Stimulated activated CD4-positive, alpha-beta T cell treated with anti-CD3 and anti-CD28 coated beads, Interleukin-1b, Interleukin-23, amount 100 ng/mL, for 4 hours (primary cell): Measurements from ENCODE around the gene CCDC117.

Experiments used
- DNase-seq, 2 donors: peaks; one replicate each; pipeline ENCODE4 v3.0.0-alpha.2; 2020; ENCODE audit warnings: low read depth in 2 of 2

The CCDC117 gene

DNA sequence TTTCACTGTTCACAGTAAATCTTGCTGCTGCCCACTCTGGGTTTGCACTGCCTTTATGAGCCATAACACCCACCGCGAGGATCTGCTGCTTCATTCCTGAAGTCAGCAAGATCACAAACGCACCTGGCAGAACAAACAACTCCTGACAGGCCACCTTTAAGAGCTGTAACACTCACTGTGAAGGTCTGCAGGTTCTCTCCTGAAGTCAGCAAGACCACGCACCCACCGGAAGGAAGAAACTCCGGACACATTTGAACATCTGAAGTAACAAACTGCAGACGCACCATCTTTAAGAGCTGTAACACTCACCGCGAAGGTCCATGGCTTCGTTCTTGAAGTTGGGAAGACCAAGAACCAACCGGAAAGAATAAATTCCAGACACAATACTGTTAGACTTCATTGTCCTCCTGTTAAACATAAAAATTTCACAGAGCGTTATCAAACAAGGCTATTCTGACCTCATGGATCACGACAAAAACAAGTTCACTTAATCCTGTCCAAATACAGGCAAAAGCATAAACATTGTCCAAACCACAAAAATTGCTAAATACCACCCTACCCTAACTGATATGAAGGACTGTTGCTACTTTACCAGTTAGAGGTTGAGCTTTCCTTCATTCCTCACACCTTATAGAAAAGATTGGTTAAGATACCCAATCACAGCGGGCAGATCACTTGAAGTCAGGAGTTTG is 3.0 kb upstream of the CCDC117 start:
- no peak for DNase-seq

DNA sequence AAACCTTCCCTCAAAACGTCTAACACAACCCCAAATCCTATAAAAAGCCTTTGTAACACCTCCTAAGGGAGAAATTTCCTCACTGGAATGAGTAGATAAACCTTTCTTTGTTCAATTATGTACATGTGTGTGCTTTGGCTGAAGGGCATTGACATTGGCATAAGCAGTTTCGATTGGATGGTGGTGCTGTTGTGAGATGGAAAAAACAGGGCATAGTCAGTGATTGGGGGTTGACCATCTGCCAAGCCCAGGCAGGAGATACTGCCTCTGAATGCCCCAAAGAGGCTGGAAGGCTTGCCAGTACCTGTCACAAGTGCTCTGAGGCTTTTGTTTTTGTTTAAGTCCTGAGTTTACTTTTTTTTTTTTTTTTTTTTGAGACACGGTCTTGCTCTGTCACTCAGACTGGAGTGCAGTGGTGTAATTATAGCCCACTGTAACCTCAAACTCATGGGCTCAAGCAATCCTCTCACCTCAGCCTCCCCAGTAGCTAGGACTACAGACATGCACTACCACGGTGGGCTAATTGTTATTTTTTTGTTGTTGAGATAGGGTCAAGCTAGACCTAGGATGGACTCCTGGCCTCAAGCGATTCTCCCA is 1.2 kb upstream of the CCDC117 start:
- DNase-seq: no peak

DNA sequence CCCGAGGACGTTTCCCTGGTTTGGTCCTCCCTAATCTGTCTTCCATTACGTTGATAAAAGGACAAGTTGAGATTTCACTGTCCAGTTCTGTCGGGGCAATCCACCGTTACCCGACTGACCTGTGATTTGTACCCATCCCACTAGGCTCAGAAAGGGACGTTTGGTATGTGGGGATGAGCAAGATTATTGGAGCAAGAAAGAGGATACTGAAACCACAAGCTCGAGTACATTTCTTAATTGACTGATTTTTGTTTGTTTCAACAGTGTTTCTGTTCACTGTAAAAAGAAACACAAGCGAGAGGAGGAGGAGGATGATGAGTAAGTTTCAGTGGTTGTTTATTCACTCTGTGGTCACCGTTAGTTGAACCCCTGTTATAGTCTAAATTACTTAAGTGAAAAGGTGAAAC is 969 bp downstream of the CCDC117 start:
- DNase-seq: no peak

DNA sequence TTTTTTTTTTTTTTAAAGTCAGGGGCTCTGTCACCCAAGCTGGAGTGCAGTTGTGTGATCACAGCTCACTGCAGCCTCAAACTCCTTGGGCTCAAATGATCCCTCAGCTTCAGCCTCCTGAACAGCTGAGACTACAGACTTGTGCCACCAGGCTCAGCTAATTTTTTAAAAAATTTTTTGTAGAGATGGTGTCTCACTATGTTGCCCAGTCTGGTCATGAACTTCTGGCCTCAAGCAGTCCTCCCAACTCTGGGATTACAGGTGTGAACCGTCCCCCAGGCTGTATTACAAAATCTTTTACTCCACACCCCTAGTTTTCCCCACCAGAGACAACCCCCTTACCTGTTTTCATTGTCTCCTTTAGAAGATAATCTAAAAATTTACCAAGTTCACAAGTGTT is 1.9 kb downstream of the CCDC117 start:
- no peak for DNase-seq

DNA sequence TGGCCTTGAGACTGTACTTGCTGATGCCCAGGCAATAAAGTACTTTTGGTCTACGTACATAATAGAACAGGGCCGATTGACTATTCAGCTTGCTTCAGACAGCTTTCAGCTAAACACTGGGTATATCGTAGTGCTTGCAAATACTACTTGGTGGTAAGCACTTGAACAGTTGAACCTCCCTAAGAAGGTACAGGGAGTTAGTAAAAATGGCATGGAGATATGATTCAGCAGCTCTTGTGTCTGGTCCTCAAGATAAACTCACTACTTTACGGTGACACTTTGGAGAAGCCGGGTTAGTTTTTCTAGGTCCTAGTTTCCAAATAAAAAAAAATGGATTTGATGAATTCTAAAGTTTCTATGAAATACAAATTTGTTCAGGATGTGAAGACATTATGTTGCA is 7.3 kb downstream of the CCDC117 start:
- DNase-seq: no peak

DNA sequence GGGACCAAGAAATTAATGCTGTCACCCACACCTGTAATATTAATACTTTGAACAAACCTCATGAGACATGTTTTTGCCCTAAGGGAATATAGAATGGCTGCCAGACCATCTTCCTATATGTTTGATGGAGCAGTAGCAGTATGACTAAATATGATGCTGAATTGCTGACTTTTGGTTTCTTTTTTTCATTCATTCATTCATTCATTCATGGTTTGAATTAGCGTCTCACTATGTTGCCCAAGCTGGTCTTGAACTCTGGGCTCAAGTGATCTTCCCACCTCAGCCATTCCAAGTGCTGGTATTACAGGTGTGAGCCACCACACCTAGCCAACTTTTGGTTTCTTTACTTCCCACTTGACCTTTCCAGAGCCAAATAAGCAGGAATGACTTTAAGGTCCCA is 7.8 kb downstream of the CCDC117 start:
- DNase-seq: no peak

DNA sequence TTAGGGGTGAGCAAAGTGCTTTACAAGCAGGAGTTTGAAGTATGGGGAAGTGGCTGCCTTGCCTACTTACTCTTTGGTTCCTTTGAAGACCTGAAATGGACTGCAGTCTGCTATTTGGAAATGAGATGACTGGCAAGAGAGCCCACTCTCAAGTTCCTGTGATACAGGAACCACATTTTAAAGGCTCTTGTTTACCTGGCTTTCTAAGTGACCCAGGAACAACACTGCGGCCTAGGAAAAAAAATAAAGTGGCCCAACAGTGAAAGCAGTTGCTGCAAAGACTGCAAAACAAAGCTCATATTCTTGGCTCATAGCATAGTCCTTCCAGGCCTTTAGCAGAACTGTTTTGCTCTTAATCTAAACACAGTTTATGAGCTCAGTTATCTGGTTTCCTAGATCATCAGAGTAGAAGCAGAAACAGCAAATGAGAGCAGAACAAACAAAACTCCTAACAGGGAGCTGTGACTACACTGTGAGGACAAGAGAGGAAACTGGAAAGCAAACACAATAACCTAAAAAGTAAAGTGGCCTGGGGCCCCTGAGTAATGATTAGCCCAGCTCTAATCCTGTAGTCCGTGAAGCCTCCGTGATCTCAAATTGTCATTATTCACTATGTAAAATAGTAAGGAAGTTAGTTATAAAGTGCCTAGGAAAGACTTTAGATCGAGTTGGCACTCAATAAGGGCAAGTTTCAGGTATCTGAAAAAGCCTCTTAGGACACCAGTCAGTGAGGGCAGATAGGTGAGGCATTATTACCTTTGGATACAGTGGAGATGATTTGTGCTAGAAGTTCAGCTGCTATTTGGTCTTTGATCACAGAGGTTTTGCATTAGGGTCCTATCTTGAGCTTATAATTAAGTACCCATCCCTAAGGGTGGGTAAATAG is 11.5 kb downstream of the CCDC117 start:
- DNase-seq: no peak

DNA sequence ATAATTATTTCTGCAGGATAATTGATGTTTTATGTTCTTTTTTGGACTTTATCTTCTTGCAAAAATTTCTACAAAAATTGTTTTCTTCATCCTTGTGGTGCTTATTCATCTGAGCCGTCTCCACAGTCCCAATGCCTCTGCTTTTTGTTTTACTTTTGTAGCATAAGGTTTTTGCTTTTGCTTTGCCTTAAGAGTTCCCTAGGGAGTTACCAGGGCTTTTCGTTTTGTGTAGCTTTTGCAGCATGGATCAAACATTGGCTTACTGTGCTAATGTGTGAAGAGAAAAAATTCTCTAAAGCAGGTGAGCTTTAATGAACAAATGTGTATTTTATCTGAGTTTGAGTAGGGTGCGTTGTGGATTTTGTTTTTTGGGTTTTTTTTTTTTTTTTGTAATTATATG is 16.1 kb downstream of the CCDC117 start:
- DNase-seq: no peak

DNA sequence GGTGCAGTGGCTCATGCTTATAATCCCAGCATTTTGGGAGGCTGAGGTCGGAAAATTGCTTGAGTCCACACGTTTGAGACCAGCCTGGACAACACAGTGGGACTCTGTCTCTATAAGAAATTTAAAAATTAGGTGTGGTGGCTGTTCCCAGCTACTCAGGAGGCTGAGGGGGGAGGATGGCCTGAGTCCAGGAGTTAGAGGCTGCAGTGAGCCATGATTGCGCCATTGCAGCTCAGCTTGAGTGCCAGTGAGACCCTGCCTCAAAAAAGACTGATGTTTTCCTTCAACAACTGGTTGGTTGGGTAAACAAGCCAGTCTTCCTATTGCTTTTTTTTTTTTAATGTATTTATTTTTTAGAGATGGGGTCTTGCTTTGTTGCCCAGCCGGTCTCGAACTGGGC is 18.6 kb downstream of the CCDC117 start:
- DNase-seq: no peak

DNA sequence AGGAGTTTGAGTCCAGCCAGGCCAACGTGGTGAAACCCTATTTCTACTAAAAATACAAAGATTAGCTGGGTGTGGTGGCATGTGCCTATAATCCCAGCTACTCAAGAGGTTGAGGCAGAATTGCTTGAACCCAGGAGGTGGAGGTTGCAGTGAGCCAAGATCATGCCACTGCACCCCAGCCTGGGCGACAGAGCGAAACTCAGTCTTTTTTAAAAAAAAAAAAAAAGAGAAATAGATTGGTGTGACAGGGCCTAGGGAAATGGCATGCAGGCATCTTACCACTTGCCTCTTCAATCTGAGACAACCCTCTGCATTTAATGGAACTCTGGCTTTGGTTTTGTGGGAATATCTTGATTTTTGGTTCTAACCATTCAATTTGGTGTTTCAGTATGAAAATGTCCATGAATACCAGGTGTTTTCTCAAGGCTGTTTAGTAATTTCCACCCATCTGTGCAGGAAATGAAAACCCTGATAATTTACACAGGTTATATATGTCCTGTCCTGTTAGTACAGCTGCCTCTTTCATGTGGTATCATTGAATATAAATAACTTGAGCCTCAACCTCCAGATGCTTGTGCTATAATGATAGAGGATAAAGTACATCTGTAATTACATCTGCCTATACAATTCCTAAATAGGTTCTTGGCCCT is 19.5 kb downstream of the CCDC117 start:
- DNase-seq: no peak

DNA sequence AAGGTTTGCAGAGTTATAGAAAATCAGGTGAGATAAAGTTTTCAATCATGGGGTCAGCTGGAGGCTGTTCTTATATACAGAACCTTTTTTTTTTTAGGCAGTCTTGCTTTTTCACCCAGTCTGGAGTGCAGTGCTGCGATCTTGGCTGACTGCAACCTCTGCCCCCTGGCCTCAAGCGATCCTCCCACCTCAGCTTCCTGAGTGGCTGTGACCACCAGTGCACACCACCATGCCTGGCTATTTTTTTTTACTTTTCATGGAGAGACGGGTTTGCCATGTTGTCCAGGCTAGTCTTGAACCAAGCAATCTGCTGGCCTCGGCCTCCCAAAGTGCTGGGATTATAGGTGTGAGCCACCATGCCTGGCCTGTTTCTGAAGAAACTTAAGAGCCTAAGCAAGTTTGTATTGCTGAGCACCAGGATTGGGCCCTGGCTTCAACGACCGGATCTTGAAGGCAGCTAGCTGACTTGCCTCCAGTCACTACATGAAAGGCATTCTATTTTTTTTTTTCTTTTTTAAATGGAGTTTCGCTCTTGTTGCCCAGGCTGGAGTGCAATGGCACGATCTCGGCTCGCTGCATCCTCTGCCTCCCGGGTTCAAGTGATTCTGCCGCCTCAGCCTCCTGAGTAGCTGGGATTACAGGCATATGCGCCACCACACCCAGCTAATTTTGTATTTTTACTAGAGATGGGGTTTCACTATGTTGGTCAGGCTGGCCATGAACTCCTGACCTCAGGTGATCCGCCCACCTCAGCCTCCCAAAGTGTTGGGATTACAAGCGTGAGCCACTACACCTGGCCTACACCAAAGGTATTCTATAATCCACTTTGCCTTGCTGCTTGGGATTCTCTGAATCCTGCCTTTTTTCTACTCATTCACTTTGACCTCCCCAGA is 20.2 kb downstream of the CCDC117 start:
- DNase-seq: no peak

DNA sequence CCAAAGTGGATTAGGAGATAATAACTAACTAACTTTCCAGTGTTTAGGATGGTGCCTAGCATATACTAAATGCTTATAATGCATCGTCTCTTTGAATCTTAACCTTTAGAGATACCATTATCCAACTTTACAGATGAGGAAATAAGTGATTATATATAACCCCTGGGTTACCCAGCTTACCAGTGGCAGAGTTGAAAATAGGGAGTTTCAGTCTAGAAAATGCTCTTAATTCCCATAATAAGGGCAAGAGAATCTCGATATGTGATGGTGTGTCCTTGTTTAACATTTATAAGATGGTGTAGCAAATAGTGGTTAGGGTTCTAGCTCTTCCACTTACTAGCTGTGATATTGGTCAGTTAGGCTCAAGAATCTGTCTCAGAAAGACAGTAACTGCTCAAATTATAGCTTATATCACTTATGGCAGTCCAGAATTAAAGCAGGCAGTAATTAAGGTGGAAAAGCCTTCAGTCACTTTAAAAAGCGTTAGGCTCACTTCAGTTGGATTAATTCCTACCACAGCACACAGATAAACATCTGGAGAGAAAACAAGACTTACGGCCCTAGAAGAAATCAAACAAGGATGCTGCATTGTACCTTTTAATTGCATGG is 21.6 kb downstream of the CCDC117 start:
- DNase-seq: no peak

DNA sequence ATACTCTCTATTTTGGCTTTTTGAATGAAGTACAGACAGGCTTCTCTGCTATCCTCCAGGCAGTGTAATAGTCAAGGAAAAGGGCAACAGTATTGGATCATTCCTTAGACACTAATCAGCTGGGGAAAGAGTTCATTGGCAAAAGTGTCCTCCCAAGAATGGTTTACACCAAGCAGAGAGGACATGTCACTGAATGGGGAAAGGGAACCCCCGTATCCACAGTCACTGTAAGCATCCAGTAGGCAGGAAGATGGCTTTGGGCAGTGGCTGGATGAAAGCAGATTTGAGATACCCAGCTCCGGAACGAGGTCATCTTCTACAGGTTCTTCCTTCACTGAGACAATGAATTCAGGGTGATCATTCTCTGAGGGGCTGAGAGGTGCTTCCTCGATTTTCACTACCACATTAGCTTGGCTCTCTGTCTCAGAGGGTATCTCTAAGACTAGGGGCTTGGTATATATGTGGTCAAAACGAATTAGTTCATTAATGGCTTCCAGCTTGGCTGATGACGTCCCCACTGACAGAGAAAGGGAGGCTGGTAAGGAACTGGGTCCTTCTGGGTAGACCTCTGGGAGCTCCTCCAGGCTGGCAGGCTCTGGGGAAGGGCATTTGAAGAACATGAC is 22.7 kb downstream of the CCDC117 start:
- DNase-seq: no peak

DNA sequence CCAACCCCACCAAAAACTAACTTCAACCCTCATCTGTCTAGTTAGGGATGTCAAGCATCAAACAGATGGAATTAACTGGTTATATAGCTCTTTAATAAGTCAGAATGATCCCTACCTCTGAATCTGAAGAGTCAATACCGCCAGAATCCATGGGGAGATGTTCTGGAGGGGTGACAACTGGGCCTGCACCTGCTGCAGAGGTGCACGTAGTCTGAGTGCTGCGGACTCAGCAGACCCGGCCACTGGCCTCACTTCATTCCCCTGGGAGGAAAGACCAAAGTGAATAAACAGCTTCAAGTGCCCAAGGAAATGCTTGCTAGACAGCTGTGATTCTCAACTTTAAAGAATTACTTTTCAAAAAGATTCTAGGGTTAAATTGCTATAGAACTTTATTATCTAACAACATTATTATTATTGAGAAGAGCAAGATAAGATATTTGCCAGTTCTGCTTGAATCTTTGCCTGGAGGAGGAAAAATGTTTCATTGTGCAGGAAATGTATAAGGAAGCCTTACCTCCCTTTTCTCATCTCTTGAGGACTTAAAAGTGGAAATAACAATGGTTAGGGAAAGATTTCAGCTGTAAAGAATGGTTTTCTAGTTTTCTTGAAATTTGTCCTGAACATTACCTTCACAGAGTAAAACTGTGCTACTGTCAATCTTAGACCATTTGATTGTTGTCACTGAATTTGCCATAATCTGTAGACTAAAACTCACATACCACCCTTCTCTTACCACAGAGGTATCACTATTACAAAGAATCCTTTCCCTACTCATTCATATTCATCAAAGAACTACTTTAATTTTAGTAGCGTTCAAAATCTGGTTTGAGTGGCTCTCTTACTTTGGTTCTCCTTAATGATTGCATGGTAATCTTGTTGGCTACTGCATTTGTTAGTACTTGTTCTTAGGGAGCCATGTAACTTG is 23.7 kb downstream of the CCDC117 start:
- no peak for DNase-seq

DNA sequence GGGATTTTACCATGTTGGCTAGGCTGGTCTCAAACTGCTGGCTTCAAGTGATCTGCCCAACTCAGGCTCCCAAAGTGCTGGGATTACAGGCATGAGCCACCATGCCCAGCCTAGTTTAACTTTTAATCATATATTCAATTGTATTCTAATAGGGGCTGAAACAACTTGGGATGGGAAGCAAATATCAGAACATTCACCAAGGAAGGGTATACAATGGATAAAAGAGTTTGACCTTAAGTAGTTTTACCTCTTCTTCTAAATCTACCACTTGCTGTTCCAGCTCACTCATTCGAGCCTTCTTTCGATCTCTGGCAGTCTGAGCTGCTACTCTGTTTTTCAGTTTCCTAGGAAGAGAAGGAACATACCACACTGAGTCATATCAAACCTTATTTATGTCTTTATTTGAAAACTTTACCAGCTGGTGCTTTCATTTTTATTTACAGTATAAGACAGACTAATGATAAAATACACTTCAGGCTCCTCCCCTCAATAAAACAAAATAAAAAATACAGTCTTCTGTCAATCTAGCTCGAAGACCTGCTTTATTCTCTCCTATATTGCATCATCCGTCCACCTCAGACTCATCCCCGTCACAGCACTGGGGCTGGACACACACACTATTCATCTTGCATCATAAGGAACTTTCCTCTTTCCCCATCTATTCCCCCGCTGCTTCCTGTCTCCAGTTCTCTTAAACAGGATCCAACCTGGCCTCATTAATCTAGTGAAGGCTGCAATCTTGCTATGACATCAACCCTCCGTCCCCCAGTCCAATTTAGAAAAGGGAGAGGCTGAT is 26.5 kb downstream of the CCDC117 start:
- DNase-seq: peak in 1 of 2 donors; percentile 25

DNA sequence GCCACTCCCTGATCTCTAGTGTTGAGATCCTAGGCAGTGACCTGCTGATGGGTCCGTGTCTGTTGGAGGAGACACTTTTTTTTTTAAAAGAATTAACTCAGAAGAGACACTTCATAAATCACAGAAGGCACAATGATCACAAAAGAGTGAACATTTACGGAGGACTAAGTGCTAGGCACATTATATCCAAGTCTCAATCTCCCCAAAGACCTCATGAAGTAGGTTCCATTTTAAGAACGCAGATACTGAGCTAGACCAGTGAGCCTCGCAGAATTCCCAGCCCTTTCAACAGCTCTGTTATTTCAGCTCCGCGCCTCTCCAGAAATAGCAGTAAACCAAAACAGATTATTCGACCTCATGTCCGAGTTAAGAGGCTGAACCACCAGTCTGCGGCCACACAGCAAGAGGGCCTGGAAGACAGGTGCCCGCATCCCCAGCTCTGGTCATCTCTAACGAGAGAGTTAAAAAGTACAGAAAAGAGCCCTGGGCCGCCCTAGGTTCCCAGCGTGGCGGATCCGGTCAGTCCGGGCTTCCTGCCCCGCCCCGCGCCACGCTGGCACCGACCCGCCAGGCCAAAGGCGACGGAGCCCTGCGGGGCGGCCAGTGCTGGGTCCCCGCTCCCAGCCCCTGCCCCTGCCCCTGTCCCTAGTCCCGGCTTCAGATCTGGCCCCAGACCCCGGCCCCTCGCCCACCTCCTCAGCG is 27.3 kb downstream of the CCDC117 start:
- DNase-seq: peak in 1 of 2 donors; percentile 38

DNA sequence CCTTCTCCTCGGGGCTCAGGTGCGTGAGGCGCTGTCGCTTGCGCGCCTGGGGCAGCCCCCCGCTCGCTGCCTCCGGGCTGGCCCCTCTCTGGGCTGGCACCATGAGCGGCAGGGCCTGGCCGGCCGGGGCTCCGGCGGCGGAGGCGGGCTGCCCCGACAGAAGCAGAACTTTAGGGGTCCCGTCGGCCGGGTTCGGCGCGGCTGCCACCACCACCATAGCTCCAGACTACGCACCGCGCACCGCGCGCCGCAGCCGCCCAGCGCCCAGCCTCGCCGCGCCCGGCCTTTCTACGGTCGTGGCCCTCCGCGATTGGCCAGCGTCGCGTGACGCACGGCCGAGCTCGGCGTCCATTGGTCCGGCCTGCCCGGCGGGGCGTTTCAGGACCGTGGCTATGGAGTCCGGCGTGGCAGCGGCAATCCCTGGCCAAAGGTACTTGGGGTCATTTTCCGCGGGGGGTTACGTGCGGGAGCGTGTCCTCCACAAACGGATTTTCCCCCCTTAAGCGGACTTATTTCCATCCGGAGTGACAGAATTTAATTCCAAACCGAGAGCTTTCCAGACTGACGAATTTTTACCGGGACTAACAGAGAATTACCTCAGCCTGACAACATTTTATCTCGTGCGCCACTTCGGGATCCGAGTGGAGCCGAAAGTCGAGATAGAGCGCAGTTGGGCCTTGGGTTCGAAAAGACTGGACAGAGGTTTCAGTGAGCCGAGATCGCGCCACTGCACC is 28.0 kb downstream of the CCDC117 start, which contains the start of gene XBP1:
Gene XBP1 (minus strand): TSS at position 262 of the 734 bp plus-strand sequence.
- DNase-seq: peak; percentile 81 to 84
